T1000 (cell line): ENCODE results near the gene INSIG2.
"Not testable (repeated sequence)": the region's sequence is repeated elsewhere in the genome, so short reads cannot be mapped to it uniquely, and the experiment has no call there.

ENCODE experiments used
- DNase-seq: peaks from one replicate; lab custom pipeline; 2025; ENCODE audit warnings: mixed read lengths; lab: John Stamatoyannopoulos, UW

Gene INSIG2

DNA sequence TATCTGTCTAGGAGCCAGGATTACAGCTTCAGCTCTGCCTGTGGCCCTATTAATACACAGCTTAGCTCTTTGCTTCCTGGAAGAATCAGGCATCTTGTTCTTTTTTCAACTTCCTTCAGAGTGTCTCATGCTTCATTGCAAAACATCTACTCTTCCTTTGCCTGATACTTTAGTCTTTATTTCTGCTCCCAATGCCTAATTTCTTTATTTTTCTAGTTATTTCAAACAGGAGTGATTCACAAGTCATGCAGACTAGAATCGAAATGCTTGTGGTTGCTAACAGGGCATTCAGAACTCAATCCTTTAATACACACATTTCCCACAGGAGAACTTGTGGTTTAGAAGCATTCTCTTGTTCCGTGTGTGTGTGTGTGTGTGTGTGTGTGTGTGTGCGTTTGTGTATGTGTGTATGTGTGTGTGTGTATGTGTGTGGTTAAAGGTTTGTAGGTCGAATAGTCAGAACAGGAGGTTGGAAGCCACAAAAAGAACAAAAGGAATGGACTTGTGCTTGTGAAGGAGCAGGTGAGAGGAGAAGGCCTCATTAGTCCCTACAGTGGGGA is 28.3 kb upstream of the INSIG2 start:
- DNase-seq = no peak

DNA sequence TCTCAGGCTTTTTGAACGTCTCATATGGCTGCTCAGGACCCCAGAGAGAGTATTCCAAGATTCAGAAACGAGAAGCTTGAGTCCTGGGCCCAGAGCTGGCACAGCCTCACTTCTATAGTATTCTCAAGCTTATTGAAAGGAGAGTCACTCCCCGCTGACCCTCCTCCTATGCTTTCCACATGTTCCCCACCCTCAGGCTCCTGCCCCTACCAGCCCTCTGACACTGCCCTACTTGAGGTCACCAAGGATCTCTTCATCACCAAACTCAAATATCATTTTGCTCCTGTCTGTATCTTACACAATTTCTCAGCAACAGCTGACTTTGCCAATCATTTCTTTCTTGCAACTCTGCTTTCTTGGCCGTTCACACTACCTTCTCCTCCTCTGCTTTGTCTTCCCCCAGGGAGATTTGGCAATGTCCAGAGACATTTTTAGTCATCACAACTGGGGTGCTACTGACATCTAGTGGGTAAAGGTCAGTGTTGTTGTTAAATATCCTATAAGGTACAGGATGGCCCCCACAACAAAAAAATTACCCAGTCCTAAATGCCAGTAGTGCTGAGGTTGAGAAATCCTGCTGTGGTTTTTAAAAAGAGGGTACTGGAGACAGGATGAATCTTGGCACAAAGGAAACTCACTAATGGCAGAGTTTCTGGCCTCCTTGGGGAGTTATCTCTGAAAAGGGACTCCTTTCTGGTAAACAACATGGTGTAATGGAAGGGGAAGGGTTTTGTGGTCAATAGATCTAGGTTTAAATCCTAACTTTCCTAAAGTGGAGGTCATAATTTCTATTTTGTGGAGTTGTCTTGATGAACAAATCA is 26.9 kb upstream of the INSIG2 start:
- no peak for DNase-seq

DNA sequence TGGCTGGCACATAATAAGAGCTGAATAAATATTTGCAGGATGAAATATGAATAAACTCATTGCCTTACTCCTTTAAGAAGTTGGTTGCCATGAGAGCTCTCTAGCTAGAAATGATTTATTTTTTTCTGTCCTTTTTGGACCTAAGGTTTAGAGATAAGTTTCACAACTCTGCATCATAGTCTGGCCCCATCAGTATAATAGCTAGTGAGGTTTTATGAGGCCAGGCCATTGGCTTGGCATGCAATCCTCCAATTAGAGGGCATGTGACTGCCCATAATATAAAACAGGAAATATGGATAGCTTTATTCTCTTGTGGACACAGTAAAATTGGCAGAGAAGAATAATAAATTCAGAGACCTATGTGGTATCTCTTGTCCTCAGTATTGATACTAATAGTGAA is 26.2 kb upstream of the INSIG2 start:
- no peak for DNase-seq

DNA sequence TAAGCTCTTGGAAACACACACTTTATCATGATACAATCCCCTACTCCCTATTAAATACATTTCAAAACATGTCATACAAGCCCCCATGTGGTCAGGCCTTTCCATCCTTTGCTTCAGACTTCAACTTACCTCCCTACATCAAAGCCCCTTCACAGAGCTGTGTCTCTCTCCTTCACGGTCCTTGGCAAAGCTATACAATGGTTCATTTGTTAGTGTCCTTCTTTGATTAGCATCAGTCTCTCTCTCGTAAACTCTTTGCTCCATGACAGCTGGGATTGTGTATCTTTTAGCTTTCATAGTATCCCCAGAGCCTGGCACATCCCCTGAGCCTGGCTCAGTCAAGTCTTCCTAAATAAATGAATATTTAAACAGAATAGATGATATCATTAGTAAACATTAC is 25.6 kb upstream of the INSIG2 start:
- no peak for DNase-seq

DNA sequence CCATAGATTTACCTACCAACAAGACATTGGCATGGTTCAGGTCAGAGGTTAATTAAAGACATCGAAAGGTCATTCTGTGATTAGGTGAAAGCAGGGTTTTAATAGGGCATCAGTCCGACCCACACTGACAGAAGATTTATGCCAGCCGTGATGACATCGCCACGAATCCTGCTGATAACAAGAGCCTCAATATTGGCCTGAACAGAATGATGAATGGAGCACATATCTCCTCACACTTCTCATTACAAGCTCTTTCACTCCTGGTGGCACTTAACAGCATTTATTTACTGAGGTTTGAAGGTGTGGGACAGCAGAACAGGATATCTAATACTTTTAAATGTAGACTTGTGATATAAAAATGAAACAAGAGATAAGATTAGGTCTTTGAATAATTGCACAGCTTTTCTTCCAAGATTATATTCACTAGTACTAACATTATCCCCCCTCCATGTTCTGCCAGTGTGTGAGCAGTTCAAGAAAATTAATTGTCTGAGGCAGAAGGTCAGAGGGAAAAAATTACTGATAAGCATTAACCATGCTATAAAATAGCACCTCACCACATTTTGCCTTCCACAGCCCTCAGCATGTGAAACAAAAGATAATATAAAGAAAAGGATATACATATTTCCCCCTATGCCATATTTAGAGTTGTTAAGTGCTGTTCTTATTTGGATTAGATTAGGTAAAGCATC is 23.1 kb upstream of the INSIG2 start:
- DNase-seq = no peak

DNA sequence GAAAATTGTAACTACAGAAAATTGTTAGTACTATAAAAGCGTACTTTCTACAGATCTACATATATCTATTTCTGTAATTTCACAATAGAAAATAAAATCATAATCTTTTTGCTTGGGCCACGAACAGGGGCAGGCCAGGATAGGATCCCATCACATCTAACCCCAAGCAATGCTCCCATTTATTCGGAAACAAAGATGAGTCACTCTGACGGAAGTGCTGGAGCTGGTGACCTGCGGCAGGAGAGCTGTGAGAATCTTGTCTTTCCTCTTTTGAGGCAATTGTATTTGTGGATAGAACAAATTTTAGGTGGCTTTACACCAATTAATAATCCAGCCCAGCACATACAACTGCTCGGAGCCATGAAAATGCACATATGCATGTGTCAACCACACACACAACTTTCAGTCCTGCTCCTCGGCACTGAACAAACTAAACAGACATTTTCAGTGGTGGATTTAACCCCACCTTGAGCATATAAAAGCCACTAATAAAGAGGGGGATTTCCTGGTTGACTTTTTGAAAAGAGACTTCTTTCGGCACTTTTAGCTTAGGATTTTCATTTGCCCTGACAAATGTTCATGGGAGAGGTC is 22.3 kb upstream of the INSIG2 start:
- DNase-seq = no peak

DNA sequence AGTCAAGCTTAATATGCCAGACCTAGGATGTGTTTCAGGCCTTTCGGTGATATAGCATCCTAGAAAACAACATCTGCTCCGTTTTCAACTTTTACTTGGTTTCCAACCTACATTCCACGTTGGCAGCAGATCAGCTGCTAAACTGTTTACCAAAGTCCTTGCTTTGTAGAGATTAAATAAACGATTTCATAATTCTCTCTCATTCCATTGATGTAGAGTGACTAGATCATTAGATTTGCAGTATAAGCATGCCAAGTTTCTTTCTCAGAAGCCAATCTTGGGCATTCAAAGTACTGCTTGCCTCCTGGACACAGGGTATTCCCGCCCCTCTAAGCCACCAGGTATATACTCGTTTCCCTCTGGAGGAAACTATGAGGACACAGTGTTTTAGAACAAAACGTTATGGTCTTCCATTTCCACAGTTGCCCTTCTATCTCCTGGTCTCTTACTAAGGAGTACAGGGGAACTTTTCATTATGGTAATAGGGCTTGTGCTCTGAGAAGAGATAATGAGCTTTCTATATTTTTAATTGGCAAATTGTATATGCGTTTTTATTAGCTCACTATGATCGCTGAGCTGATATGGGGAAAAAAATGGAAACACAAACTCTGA is 10.5 kb upstream of the INSIG2 start:
- DNase-seq = no peak

DNA sequence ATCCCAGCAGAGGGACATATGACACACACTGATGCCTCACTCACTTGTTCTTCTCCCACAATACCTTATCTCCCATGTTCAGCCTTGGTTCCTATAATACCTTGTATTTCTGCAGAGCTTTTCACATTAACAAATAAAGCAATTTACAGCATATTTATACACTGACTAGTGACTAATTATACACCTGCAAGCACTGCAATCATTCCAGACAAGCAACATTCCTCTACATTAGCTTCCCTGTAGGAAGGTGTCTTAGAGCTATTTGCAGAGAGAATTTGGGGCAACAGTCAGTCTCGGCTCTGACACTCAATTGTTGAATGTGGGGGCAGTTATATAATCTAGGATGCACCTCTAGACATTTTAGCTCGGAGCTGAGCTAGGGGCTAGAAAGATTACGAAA is 9.5 kb upstream of the INSIG2 start:
- no peak for DNase-seq

DNA sequence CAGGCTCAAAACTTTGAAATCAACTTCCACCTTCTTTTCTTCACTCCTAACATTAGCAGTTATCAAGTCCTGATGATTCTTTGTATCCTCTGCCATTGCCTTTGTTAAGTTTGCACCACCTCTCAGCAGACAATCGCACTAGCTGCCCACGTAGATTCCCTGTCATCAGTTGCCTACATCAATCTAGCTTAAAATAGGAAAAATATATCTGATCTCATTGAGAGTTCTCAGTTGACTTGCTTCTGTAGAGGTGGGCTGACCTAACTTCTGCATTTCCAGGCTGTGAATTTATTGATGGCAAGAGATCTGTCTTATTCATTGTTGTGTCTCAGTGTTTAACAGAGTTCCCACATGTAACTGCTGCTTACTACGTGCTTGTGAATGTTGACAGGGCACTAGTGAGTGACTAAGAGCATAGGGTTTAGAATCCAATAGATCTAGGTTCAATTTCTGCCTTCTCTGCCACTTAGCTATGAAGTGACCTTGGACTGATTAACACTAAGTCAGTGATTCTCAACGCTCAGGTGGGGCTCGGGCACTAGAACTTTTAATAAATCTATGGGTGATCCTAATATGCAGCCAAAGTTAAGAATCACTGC is 3.7 kb upstream of the INSIG2 start:
- no peak for DNase-seq

DNA sequence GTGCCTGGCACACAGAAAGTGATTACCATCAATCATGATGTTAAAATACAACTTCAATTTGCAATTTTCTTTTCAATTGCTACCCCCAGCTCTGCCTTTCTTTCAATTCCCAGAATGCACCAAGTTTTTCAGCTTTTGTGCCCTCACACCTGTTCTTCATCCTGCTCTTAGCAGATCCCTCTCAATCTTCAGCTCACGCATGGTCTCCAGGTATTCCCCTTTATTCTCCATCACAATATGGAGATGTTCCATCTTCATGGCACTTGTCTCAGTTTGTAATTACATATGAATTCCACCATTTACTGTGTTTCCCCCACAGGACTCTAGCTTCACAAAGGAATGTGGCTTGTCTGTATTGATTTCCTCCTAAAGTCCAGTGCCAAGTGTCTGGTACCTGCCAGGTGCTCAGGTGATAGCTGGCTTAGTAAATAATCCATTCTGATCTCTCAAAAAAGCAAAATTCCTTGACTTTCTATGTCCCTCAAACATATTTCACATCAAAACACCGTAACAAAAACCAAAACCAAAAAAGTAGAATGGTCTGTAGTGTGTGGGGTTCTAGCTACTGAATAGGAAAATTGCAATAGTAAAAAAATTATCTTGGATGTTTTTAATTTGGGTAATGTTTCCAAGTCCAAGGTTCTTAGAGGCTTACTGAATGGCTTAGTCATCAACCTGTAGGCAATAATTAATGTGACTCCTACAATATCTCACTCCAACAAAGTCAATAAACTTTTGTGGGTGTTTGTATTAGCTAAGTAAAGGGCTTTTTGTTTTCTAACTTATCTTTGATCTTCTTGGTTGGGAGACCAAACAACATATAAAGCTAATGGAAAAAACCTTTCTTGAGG is 2.9 kb upstream of the INSIG2 start:
- DNase-seq = no peak

DNA sequence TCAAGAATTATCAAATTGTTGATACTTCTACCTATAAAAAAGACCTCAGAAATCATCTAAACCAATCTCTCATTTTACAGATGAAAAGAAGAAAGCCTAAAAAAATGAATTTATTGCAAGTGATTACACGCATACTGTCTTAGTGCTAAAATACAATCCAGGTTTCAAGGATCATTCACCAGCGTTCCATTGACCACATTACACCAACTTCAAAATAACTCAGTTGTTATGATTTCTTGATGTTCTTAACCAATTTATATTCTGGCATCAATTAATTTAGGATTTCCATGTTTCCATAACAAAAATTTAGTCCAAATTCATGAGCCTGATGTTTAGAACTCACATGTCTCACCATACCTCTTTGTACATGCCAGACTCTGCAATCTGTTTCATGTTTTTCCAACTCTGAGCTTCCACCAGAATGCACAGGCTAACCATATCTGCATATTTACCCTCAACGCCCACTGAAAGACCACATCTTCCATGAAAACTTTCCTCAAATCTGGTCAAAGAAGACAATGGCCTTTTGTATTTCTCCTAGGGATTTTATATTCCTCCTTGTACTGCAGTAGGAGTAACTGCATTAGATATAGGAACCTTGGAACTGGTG is 2.1 kb upstream of the INSIG2 start:
- DNase-seq = no peak

DNA sequence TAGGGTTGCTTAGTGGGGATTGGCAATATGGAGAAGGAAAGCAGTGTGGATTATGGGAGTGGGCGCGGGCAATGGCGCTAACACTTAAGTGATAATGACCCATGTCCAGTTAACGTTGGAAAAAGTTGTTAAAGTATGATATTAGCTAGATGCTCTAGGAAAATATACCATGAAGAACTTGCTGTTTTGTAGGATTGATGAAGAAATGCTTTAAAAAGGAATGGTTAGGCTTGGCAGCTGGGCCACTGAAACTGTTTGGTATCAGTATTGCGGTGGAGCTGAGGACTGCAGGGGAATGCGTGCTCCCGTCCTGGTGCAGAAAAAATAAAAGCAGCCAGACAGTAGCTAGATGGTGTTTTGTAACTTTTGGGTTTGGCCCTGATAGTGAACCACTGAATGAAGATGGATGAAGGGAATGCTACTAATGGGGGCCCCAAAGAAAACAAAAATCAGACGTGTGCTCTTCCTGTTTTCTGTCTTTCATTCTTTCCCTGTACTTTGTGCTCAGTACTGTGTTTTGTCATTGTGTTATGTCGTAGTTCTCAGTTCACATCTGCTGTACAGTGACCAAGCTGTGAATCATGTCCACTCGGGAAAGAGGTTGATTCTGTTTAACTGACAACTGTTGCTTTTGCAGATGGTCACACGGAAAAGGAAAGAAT is 999 bp downstream of the INSIG2 start:
- no peak for DNase-seq

DNA sequence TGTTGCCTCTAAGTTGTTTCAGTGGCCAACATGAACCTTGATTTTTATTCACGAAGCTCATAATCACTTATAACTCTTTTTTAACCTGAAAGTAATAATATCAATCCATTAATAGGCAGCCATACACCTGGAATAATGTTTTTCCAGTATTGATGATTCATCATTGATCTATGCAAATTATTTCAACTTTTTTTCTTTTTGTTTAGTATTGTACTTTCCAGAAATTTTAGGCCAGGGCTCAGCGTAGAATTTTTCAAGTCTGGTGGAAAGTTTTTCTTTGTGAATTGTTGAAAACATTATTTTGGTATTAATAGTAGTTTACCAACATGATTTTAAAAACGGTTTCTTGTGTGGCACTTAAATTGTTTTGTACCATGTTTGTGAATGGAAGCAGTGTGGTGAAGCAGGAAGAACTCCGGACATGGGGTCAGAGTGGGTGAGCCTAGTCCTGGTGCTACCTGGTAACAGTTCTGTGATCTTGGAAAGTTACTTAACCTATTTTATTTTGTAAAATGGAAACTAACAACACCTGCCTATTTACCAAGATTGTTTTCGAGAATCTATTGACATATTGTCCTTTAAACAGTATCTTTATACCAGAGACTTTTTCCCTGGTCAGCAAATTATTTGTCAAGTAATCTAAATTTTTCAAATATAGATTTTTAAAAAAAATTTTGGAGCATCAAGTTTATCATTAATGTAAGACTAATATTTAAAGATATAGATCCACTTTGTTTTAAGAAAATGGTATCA is 2.3 kb downstream of the INSIG2 start:
- DNase-seq = no peak

DNA sequence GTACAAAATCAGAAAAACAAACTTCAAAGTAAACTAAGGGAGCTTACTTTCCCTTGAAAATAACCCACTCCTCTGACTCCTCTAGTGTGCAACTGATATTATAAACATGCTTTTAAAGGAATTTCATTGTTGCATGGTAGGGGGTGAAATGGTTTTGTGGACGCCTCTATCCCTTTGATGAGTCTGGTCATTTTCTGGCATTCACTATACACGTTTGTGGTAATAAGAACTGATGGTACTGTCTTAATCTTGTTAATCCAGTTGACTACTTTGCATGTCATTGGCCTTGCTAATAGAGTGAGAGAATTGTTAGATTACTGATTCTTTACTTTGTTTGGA is 2.8 kb downstream of the INSIG2 start:
- no peak for DNase-seq

DNA sequence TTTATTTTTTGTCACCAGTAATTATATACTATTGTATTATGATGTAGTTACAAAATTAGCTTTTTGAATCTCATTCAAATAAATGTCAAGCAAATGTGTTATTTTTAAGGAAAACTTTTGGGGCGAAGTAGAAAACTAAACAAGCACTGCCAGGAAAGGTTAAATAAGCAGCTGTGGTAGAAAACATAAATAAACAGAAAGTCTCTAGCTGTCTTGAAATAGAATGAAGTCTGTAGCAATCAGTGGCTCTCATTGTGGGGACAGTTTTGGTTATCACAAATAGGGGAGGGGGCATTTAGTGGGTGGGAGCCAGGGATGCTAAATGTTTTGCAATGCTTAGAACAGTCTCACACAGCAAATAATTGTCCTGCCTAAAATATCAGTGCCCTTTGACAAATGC is 3.4 kb downstream of the INSIG2 start:
- DNase-seq = no peak

DNA sequence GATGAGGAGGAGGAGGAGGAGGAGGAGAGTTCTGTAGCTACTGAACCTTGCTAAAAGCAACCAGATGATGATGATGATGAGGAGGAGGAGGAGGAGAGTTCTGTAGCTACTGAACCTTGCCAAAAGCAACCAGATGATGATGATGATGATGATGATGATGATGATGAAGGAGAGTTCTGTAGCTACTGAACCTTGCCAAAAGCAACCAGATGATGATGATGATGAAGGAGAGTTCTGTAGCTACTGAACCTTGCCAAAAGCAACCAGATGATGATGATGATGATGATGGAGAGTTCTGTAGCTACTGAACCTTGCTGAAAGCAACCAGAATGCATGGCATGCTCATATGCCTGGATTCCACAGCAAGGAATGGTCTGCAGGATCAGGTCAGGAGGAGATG is 5.8 kb downstream of the INSIG2 start:
- not testable (repeated sequence) for DNase-seq

DNA sequence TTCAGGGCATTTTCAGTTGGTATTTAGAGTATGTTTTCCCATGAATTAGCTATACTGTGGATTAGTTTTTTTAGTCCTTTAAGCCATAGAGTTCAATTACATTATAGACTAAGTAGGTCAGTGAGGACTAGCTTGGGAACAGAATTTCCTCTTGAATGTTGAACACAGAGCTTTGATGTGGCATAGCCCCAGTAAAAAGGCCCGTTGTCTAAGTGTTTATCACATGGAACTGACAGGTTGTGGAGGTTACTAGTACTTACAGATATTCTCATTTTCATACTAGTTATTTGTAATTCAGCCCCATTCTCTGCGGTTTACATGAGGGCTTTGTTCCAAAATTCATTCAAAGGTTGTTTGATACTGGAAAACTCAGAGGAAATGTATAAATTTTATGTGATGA is 6.2 kb downstream of the INSIG2 start:
- DNase-seq = no peak

DNA sequence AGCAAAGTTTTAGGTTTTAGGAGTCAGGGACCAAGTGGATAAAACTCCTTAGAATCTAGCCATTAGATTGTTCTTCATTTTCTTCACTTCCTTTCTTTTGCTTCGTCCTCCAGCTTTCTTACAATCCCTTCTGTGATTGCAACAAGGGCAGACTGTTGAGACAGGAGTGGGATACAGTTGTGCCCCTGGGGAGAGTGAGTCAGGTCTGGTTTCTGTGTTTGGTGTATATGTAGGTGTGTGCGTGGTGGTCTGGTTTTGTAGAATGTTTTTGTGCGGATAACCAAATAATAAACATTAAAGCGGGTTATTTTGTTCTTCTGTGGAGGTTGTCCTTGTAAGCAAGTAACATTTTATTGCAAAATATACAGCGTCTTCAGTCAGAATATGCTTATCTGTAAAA is 7.3 kb downstream of the INSIG2 start:
- no peak for DNase-seq

DNA sequence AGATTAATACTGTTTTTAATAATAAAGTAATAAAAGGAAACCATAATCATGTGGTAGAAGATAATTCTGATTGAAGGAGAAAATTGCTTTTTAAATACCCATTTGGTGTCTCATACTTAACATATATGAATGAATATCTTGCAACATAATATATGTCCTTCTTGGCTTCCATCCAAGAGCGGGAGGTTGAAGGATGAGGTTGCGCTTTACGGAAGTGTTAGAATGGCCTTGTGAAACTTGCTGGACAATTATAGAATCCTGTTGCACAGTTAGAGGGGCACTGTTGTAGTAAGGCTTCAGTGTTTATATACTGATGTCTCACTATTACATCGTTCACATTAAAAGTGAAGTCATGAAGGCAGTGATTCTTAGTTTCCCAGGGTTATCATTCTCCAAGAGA is 9.4 kb downstream of the INSIG2 start:
- no peak for DNase-seq
